Eye (tissue), 1 donor: Measurements from ENCODE around the gene FBP2.

Source experiments
- DNase-seq: peaks from one replicate; pipeline ENCODE4 v3.0.0-alpha.2; 2015

The FBP2 gene

GRCh38 chr9:94593459-94594345 is at the start of gene FBP2:
Gene FBP2, minus strand, starts transcription at chr9:94593824. Its CDS starts 98 bp downstream, at chr9:94593726.
- DNase-seq = no peak

- no peak for DNase-seq
These were observed 49.6 kb upstream of the FBP2 start for GRCh38 chr9:94643176-94643575.

GRCh38 chr9:94642501-94642900 is 48.9 kb upstream of the FBP2 start:
- no peak for DNase-seq

- no peak for DNase-seq
These were observed 46.4 kb upstream of the FBP2 start for GRCh38 chr9:94639999-94640376.

- DNase-seq = peak; percentile 58
These were observed 45.7 kb upstream of the FBP2 start, which contains the start of gene FBP1 for GRCh38 chr9:94639061-94639998. Gene FBP1, minus strand, starts transcription at chr9:94639518. Its CDS starts 208 bp downstream, at chr9:94639310.

GRCh38 chr9:94638335-94639060 is 44.9 kb upstream of the FBP2 start:
- DNase-seq = no peak

GRCh38 chr9:94632737-94633136 is 39.1 kb upstream of the FBP2 start:
- no peak for DNase-seq

GRCh38 chr9:94631599-94631998 is 38.0 kb upstream of the FBP2 start:
- no peak for DNase-seq

- peak; percentile 51 for DNase-seq
These were observed 37.2 kb upstream of the FBP2 start for GRCh38 chr9:94630833-94631232.

GRCh38 chr9:94630281-94630680 is 36.7 kb upstream of the FBP2 start:
- no peak for DNase-seq

GRCh38 chr9:94627287-94627686 is 33.7 kb upstream of the FBP2 start:
- no peak for DNase-seq

- DNase-seq = no peak
These were observed 32.2 kb upstream of the FBP2 start for GRCh38 chr9:94625835-94626234.

- no peak for DNase-seq
These were observed 31.0 kb upstream of the FBP2 start for GRCh38 chr9:94624629-94625028.

- peak; percentile 70 for DNase-seq
These were observed 29.6 kb upstream of the FBP2 start for GRCh38 chr9:94623253-94623652.

GRCh38 chr9:94622087-94622800 is 28.6 kb upstream of the FBP2 start:
- DNase-seq = no peak

GRCh38 chr9:94619026-94619425 is 25.4 kb upstream of the FBP2 start:
- DNase-seq = no peak

- no peak for DNase-seq
These were observed 19.4 kb upstream of the FBP2 start for GRCh38 chr9:94613003-94613402.

- no peak for DNase-seq
These were observed 18.4 kb upstream of the FBP2 start for GRCh38 chr9:94612071-94612470.

GRCh38 chr9:94611638-94612068 is 18.0 kb upstream of the FBP2 start:
- DNase-seq = no peak

- peak; percentile 44 for DNase-seq
These were observed 16.6 kb upstream of the FBP2 start for GRCh38 chr9:94610181-94610606.

- no peak for DNase-seq
These were observed 13.7 kb upstream of the FBP2 start for GRCh38 chr9:94607423-94607691.
